Measurements from ENCODE around the gene ELFN2. TPM values are rescaled to one million over a fixed set of nuclear protein-coding genes. Genes with fewer than 3 reads are reported as not detected.

Gene ELFN2
- total RNA-seq, 4 donors from 2014 or later = 0.10 to 0.59 (median 0.31) TPM

GRCh38 chr22:37377927-37378326 lies 49.4 kb downstream of the ELFN2 start:
- no peak for DNase-seq (ENCODE audit: low spot score in 2 of 2)
- Histone ChIP-seq H3K4me3 (no peak overlapping the region), H3K36me3 (no peaks in the 10 kb centered on the region), H3K27me3 (peaks cover 87% of the 10 kb centered on the region), H3K9me3 (no peaks in the 10 kb centered on the region), H3K27ac (no peak overlapping the region), H3K4me1 (no peaks in the 10 kb centered on the region)
- 69% methylated on average over 11 of the region's 14 CpGs for WGBS
- TF ChIP-seq POLR2AphosphoS5 (IDR thresholded peaks at IDR 0.05) (no peak), EP300 (IDR thresholded peaks at IDR 0.05) (no peak), POLR2A (IDR thresholded peaks at IDR 0.05) (no peak), CTCF (IDR thresholded peaks at IDR 0.05) (no peak)

DNA sequence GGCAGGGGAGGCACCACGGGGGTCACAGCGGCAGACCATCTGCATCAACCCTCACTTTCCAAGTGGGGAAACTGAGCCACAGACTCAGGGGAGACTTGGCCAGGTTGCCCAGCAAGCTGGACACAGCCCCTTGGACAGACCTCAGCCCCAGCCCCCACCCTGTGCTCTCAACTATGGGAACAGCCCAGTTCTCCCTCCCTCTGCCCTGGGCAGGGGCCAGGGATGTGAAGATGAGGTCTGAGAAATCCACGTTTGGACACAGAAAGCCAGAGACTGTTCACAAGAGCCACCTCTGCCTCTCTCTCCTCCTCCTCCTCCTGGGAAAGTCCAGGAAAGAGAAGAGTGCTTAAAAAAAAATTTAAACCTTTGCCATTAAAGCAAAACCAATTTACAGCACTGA lies 50.1 kb downstream of the ELFN2 start:
- TF ChIP-seq POLR2A (IDR thresholded peaks at IDR 0.05) = no peak
- no peak for TF ChIP-seq EP300 (IDR thresholded peaks at IDR 0.05)
- TF ChIP-seq POLR2AphosphoS5 (IDR thresholded peaks at IDR 0.05) = no peak
- TF ChIP-seq CTCF (IDR thresholded peaks at IDR 0.05) = no peak
- Histone ChIP-seq H3K4me1 (no peaks in the 10 kb centered on the region), H3K27ac (no peak overlapping the region), H3K4me3 (no peak overlapping the region), H3K27me3 (peaks cover 92% of the 10 kb centered on the region), H3K9me3 (no peaks in the 10 kb centered on the region), H3K36me3 (no peaks in the 10 kb centered on the region)
- WGBS = 61% methylated on average over 3 of the region's 3 CpGs
- no peak for DNase-seq (ENCODE audit: low spot score in 2 of 2)

DNA sequence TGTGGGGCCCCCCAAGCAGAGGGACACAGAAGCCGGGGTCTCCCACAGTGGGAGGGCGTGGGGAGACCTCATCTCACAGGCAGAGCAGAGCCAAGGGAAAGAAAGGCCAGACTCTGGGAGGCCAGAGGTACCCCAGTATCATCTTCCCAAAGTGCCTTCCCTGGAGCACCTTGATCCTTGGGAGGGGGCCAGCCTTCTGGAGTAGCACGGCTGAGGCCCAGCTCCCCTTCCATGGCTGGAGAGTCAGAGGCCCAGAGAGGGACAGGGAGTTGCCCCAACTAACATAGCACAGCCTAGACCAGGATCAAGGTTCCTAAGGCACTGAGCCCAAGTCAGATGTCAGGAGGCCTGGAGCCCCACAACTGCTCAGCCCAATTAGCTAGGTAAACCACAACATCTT lies 50.6 kb downstream of the ELFN2 start:
- Histone ChIP-seq H3K27ac (no peak overlapping the region), H3K27me3 (peaks cover 93% of the 10 kb centered on the region), H3K4me3 (no peak overlapping the region), H3K36me3 (no peaks in the 10 kb centered on the region), H3K9me3 (no peaks in the 10 kb centered on the region), H3K4me1 (no peaks in the 10 kb centered on the region)
- TF ChIP-seq POLR2A (IDR thresholded peaks at IDR 0.05) (no peak), CTCF (IDR thresholded peaks at IDR 0.05) (no peak), POLR2AphosphoS5 (IDR thresholded peaks at IDR 0.05) (no peak), EP300 (IDR thresholded peaks at IDR 0.05) (no peak)
- 45% methylated on average over 2 of the region's 3 CpGs for WGBS
- no peak for DNase-seq (ENCODE audit: low spot score in 2 of 2)

- WGBS = 68% methylated on average over 8 of the region's 8 CpGs
- DNase-seq (ENCODE audit: low spot score in 2 of 2) = no peak
- Histone ChIP-seq H3K4me1 (no peaks in the 10 kb centered on the region), H3K4me3 (no peak overlapping the region), H3K27me3 (peaks cover 93% of the 10 kb centered on the region), H3K36me3 (no peaks in the 10 kb centered on the region), H3K27ac (no peak overlapping the region), H3K9me3 (no peaks in the 10 kb centered on the region)
- TF ChIP-seq POLR2A (IDR thresholded peaks at IDR 0.05) (no peak), POLR2AphosphoS5 (IDR thresholded peaks at IDR 0.05) (no peak), CTCF (IDR thresholded peaks at IDR 0.05) (no peak), EP300 (IDR thresholded peaks at IDR 0.05) (no peak)
Observed at GRCh38 chr22:37375801-37376200, 51.5 kb downstream of the ELFN2 start.

DNA sequence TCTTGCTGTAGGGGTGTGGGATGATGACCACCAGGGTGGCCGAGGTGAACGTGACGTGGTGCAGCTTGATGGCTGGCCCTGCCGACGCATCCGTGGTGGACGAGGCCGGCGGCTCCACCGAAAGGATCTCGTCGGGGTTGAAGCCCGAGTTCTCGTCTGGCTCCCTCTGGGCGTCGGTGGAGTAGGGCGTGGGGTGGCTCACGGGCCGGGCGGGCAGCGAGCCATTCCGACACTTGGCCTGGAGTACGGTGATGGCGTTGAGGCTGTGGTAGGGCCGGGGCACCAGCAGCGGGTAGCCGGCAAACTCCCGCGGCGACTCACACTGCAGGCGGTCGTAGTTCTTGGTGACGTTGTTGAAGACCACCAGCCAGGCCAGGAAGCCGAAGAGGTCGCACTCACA lies 52.7 kb downstream of the ELFN2 start:
- Histone ChIP-seq H3K4me3 (no peak overlapping the region), H3K27ac (no peak overlapping the region), H3K36me3 (no peaks in the 10 kb centered on the region), H3K27me3 (peaks cover 81% of the 10 kb centered on the region), H3K9me3 (no peaks in the 10 kb centered on the region), H3K4me1 (no peaks in the 10 kb centered on the region)
- no peak for TF ChIP-seq POLR2A (IDR thresholded peaks at IDR 0.05)
- no peak for TF ChIP-seq EP300 (IDR thresholded peaks at IDR 0.05)
- TF ChIP-seq CTCF (IDR thresholded peaks at IDR 0.05) = no peak
- no peak for TF ChIP-seq POLR2AphosphoS5 (IDR thresholded peaks at IDR 0.05)
- 90% methylated on average over 25 of the region's 35 CpGs for WGBS
- DNase-seq (ENCODE audit: low spot score in 2 of 2) = no peak
